Gastroesophageal sphincter (tissue), 3 donors: Measurements from ENCODE around the gene AGXT2.

Source experiments
- CTCF ChIP-seq, 4 experiments: fragments of 200-600 bp in 2 of 4; fragments of 450-650 bp in 2 of 4; sonication (generic) in 1 of 4; IDR thresholded peaks; one replicate each; pipeline ENCODE4 v1.5.1; 2017 to 2019; ENCODE audit warnings: antibody characterized with exemption in 4 of 4, mild to moderate bottlenecking in 2 of 4, moderate library complexity in 2 of 4
- EP300 ChIP-seq: sonication (generic); formaldehyde crosslinking; IDR thresholded peaks from one replicate; pipeline ENCODE4 v1.6.1; 2017; ENCODE audit warnings: antibody characterized with exemption, mild to moderate bottlenecking
- POLR2A ChIP-seq, 2 donors: fragments of 450-650 bp; IDR thresholded peaks; one replicate each; pipeline ENCODE4 v1.6.1; 2017; ENCODE audit warnings: antibody characterized with exemption in 2 of 2, mild to moderate bottlenecking in 2 of 2, moderate library complexity in 1 of 2
- POLR2AphosphoS5 ChIP-seq: sonication (generic); formaldehyde crosslinking; IDR thresholded peaks from one replicate; pipeline ENCODE4 v1.6.1; 2017; ENCODE audit warnings: antibody characterized with exemption

- TF ChIP-seq CTCF (IDR thresholded peaks at IDR 0.05) (no peak), POLR2A (IDR thresholded peaks at IDR 0.05) (no peak), POLR2AphosphoS5 (no peak), EP300 (no peak)
Measured at GRCh38 chr5:34993951-34994350, 53.8 kb downstream of the AGXT2 start.
